ENCODE results near the gene ISL2. TPM values are rescaled to one million over a fixed set of nuclear protein-coding genes. Genes with fewer than 3 reads are reported as not detected.
A peak's percentile ranks its signal among the peaks of the same experiment; 100 is the strongest.

Gene ISL2
- total RNA-seq, 2 donors from 2014 or later = not detected

GRCh38 chr15:76321171-76321570 is 15.4 kb upstream of the ISL2 start:
- no peak for DNase-seq (ENCODE audit: low spot score in 2 of 2)
- ATAC-seq = no peak
- Mint-ChIP-seq H3K9me3 (no peaks in the 10 kb centered on the region), H3K36me3 (no peaks in the 10 kb centered on the region), H3K27ac (no peak overlapping the region)

GRCh38 chr15:76321602-76322001 is 15.0 kb upstream of the ISL2 start:
- DNase-seq (ENCODE audit: low spot score in 2 of 2) = no peak

GRCh38 chr15:76324066-76324465 is 12.5 kb upstream of the ISL2 start:
- Mint-ChIP-seq H3K9me3 (no peaks in the 10 kb centered on the region), H3K27ac (no peak overlapping the region), H3K36me3 (no peaks in the 10 kb centered on the region)
- ATAC-seq (no peak), DNase-seq (ENCODE audit: low spot score in 2 of 2) (no peak)

More at GRCh38 chr15:76321602-76322001, 15.0 kb upstream of the ISL2 start:
- Mint-ChIP-seq H3K36me3 (no peaks in the 10 kb centered on the region), H3K27ac (no peak overlapping the region), H3K9me3 (no peaks in the 10 kb centered on the region)
- ATAC-seq = no peak

GRCh38 chr15:76325704-76326103 is 10.9 kb upstream of the ISL2 start:
- Mint-ChIP-seq H3K27ac (no peak overlapping the region), H3K9me3 (no peaks in the 10 kb centered on the region), H3K36me3 (no peaks in the 10 kb centered on the region)
- no peak for ATAC-seq
- DNase-seq (ENCODE audit: low spot score in 2 of 2) = no peak

DNA sequence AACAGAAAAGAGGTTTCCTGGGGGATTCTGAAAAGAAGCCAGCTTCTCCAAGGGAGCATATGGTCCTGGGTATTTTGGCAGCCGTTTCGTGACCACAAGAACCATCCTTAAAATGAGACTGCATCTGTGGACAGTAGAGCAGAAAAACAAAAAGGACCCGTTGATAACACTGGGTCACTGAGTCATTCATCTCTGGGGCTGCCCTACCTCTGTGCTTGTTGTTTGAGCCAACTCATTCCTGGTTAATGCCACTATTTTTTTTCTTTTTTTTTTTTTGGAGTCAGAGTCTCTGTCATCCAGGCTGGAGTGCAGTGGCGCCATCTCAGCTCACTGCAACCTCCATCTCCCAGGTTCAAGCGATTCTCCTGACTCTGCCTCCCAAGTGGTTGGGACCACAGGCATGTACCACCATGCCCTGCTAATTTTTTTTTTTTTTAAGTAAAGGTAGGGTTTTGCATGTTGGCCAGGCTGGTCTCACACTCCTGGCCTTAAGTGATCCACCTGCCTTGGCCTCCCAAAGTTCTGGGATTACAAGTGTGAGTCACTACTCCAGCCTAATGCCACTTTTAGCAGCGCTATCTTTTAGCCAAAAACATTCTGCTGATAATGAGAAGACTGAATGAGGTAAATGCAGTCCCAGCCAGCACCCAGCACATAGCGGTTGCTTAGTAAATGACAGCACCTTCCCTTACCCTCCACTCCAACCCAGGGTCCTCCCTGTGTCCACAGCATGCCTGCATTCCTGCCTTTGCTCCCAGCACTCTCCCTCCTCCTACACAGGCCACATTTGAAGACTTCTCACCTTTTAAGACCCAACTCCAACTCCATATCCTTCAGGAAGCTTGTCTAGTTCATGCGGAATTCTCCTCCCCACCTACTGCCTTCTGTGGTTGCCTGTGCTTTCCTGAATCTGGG is 9.1 kb upstream of the ISL2 start:
- Mint-ChIP-seq H3K27ac (no peak overlapping the region), H3K36me3 (no peaks in the 10 kb centered on the region), H3K9me3 (no peaks in the 10 kb centered on the region)
- DNase-seq (ENCODE audit: low spot score in 2 of 2) (no peak), ATAC-seq (no peak)

DNA sequence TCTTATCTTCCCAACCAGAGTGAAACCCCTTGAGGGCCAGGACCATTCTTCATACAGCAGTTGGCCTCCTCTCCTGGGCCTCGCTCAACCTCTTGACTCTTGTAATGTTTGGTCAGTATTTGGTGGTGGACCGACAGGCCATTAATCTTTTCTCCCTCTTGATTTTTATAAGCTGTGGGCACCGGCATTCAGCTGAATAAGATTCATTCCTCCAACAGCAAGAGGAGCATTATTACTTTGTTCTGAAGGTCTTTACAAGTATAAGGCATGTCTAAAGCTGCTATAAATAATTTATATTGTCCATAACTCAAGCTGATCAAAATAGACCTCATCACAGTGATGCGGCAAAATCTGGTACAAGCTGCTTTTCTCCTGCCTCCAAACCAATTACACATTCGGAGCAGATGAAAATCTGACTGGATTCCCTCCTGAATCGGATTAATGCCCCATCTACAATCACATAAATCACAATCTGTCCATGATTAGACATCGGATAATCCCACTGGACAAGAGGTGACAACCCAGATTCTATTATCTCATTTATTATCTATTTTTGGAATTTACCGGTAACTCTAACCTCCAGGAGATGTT is 8.4 kb upstream of the ISL2 start:
- ATAC-seq (no peak), DNase-seq (ENCODE audit: low spot score in 2 of 2) (no peak)
- Mint-ChIP-seq H3K9me3 (no peaks in the 10 kb centered on the region), H3K27ac (no peak overlapping the region), H3K36me3 (no peaks in the 10 kb centered on the region)

DNA sequence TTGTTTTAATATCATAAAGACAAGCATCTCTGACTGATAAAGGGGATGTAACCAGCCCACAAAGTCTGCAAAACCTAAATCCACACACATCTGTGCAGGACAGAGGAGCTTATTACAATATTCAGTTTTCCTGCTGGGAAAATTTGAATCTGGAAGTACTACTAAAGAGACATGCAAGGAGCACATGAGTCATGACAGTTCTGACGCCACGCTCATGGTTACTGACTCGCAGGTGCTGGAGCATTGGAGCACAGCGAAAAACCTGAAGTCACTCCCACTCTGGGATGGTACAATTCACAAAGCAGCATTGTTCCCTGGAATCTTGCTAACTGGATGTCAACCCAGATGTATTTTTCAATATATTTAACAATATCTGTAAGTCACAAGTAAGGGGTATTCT is 7.6 kb upstream of the ISL2 start:
- ATAC-seq = no peak
- H3K36me3 Mint-ChIP-seq = no peaks in the 10 kb centered on the region
- DNase-seq (ENCODE audit: low spot score in 2 of 2) = no peak
- no peaks in the 10 kb centered on the region for H3K9me3 Mint-ChIP-seq
- H3K27ac Mint-ChIP-seq = no peak overlapping the region

DNA sequence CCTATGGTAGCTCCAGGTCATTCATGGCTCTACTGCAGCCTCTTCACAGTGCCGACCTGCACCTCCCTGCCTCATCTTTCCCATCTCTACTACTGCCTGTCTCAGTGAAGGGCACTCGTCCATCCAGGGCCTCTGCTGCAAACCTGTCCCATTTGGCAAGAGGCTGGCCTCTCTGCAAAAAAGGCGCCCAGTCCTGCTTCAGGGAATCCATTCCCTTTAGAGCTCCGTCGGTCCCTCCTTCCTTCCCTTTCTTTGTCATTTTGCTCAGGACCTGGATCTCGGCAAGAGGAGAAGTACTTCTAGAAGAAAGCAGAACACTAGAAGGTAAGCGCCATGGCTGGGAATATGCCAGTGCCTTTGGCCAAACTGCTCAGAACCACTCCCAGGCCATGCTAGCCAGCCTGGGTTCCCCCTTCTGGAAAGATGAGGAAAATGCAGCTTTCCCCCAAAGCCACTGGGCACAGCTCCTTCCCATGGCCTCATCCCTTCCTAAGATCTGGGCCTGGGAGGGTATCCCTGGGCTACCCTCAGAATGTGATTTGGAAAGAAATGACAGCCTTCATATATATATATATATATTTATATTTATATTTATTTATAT is 6.4 kb upstream of the ISL2 start:
- DNase-seq (ENCODE audit: low spot score in 2 of 2) = no peak
- Mint-ChIP-seq H3K27ac (no peak overlapping the region), H3K9me3 (no peaks in the 10 kb centered on the region), H3K36me3 (no peaks in the 10 kb centered on the region)
- ATAC-seq = no peak

- Mint-ChIP-seq H3K27ac (no peak overlapping the region), H3K36me3 (peaks cover 10 to 11% of the 10 kb centered on the region in 2 donors), H3K9me3 (no peaks in the 10 kb centered on the region)
- DNase-seq (ENCODE audit: low spot score in 2 of 2) (no peak), ATAC-seq (no peak)
These were observed 3.8 kb upstream of the ISL2 start for GRCh38 chr15:76332796-76333195.

- DNase-seq (ENCODE audit: low spot score in 2 of 2) (no peak), ATAC-seq (no peak)
- H3K27ac Mint-ChIP-seq = no peak overlapping the region
- peaks cover 10 to 11% of the 10 kb centered on the region in 2 donors for H3K36me3 Mint-ChIP-seq
- no peaks in the 10 kb centered on the region for H3K9me3 Mint-ChIP-seq
These were observed 3.3 kb upstream of the ISL2 start for GRCh38 chr15:76333309-76333708.

GRCh38 chr15:76333720-76334437 is 2.7 kb upstream of the ISL2 start:
- ATAC-seq (peak in 1 of 2 donors; percentile 20), DNase-seq (ENCODE audit: low spot score in 2 of 2) (no peak)
- Mint-ChIP-seq H3K9me3 (no peaks in the 10 kb centered on the region), H3K36me3 (peaks cover 11 to 15% of the 10 kb centered on the region in 2 donors), H3K27ac (no peak overlapping the region)

GRCh38 chr15:76334438-76335306 is 1.9 kb upstream of the ISL2 start:
- Mint-ChIP-seq H3K27ac (peak overlapping the region in 1 of 2 donors; percentile 36), H3K9me3 (no peaks in the 10 kb centered on the region), H3K36me3 (peaks cover 11 to 16% of the 10 kb centered on the region in 2 donors)
- DNase-seq (ENCODE audit: low spot score in 2 of 2) (no peak), ATAC-seq (no peak)

GRCh38 chr15:76335307-76336253 is 993 bp upstream of the ISL2 start:
- ATAC-seq = no peak
- DNase-seq (ENCODE audit: low spot score in 2 of 2) = no peak
- H3K27ac Mint-ChIP-seq = peak overlapping the region in 1 of 2 donors; percentile 36
- H3K36me3 Mint-ChIP-seq = peaks cover 11 to 16% of the 10 kb centered on the region in 2 donors
- H3K9me3 Mint-ChIP-seq = no peaks in the 10 kb centered on the region

DNA sequence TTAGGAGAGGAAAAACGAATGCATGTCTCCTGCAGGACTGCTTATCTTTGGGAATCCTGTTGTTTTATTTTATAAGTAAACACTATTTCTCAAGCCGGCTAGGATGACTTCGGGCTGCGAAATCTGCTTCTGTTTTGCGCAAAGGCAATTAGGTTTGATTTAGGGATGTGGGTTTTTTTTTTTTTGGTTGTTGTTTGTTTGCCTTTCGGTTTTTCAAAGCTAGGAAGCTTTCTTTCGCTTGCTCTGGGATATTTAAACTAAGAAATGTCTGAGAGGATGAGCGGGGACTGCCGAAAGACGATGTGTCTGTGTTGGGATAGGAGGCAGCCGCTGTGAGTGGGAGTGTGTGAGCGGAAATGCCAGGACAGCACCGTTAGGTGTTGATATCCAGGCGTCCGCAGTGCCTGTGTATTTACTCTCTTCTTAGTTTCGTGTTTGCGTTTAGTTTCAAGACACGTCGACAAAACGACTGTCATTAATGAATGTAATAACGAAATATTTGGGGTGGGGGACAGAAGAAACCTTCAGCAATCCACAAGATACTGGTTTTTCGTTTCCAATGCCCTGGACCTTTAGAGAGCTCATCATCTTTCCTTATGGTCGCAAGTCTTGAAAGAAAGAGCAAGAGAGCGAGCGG is 604 bp downstream of the ISL2 start:
- peaks cover 17 to 21% of the 10 kb centered on the region in 2 donors for H3K36me3 Mint-ChIP-seq
- peak in 1 of 2 donors; percentile 15 for DNase-seq (ENCODE audit: low spot score in 2 of 2)
- ATAC-seq = no peak
- H3K27ac Mint-ChIP-seq = peak overlapping the region in 1 of 2 donors; percentile 24
- no peaks in the 10 kb centered on the region for H3K9me3 Mint-ChIP-seq

Measured in activated naive CD4-positive, alpha-beta T cell treated with anti-CD3 and anti-CD28 coated beads, Interleukin-2, amount 50 U/mL, for 72 hours (primary cell).